Fibroblast of the aortic adventitia (primary cell): Measurements from ENCODE around the gene RAE1. TPM values are rescaled to one million over a fixed set of nuclear protein-coding genes. Genes with fewer than 3 reads are reported as not detected.

Experiments used
- DNase-seq: peaks from one replicate; pipeline ENCODE4 v3.0.0-alpha.2; 2010; ENCODE audit warnings: low read depth
- H3K4me3 ChIP-seq: 2 replicates; pipeline ENCODE4 v1.5.1; 2011; ENCODE audit warnings: low read depth, mild to moderate bottlenecking, control low read depth, low read length, moderate library complexity
- CTCF ChIP-seq: IDR thresholded peaks from 2 replicates; pipeline ENCODE4 v1.5.1; 2011; ENCODE audit warnings: mild to moderate bottlenecking, low read length, control low read depth, inconsistent platforms; ENCODE audit not compliant: insufficient read depth
- total RNA-seq: library from RNA; depleted of rRNA; stranded (reverse); fragments of >200 nt; gene quantifications from 2 replicates; pipeline ENCODE4 v1.2.3, GENCODE V29; 2012; ENCODE audit warnings: low replicate concordance

Gene RAE1
- total RNA-seq, 1 donor, result 24.8 TPM

DNA sequence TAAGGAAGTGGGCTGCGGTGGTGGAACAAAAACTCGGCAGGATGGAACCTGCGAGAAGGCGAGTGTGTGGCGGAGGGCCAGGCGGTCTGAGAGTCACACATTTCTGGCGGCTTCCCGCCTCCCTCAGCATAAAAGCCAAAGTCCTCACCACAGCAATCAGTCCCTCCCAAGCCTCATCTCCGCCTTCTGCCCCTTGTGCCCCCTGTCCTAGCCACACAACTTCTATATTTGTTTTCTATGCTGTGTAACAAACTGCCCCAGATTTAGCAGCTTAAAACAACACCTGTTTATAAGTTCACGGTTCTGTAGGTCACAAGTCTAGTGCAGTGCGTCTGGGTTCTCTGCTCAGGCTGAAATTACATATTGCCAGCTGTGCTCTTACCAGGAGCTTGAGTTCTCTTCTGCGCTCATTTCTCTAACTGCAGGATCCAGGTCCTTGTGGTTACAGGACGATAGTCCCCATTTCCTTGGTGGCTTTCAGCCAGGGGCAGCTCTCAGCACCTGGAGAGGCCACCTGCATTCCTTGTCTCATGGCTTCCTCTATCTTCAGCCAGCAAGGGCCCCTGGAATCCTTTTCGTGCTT, 33.2 kb upstream of the RAE1 start:
- TF ChIP-seq CTCF, result no peak
- no peak for DNase-seq
- no peak overlapping the region for H3K4me3 ChIP-seq

- DNase-seq, result no peak
- TF ChIP-seq CTCF, result no peak
- H3K4me3 ChIP-seq, result no peak overlapping the region
These were observed 31.5 kb upstream of the RAE1 start for GRCh38 chr20:57319584-57319983.

DNA sequence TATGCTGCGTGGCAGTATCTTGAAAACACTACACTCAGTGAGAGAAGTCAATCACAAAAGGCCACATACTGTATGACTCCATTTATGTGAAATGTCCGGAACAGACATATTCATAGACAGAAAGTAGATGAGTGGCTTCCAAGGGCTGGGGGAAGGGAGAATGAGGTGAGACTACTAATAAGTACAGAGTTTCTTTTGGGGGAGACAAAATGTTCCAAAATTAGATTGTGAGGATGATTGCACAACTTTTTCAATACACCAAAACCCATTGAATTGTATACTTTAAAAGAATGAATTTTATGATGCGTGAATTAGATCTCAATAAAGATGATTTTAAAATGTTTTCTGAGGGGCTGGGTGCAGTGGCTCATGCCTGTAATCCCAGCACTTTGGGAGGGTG, 30.7 kb upstream of the RAE1 start:
- no peak overlapping the region for H3K4me3 ChIP-seq
- no peak for DNase-seq
- no peak for TF ChIP-seq CTCF

- no peak for DNase-seq
- no peak overlapping the region for H3K4me3 ChIP-seq
These were observed 29.9 kb upstream of the RAE1 start for GRCh38 chr20:57321142-57321541.

DNA sequence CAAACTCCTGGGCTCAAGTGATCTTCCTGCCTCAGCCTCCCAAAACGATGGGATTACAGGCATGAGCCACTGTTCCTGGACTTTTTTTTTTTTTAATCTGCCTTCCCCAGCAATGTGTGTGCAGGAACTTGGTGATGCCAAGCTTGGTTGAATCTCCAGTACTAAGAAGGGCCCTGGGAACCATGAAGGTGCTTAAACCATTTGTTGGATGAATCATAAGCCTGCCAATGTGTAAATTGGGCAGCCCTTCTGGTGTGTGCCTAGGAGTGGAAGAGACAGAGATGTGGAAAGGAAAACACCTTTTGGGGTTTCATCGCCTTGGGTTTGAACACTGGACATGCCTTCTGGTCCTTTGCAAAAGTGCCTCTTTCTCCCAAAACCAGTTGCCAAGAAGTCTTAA, 28.6 kb upstream of the RAE1 start:
- no peak overlapping the region for H3K4me3 ChIP-seq
- DNase-seq, result no peak
- no peak for TF ChIP-seq CTCF

More at GRCh38 chr20:57321142-57321541, 29.9 kb upstream of the RAE1 start:
- TF ChIP-seq CTCF, result no peak

DNA sequence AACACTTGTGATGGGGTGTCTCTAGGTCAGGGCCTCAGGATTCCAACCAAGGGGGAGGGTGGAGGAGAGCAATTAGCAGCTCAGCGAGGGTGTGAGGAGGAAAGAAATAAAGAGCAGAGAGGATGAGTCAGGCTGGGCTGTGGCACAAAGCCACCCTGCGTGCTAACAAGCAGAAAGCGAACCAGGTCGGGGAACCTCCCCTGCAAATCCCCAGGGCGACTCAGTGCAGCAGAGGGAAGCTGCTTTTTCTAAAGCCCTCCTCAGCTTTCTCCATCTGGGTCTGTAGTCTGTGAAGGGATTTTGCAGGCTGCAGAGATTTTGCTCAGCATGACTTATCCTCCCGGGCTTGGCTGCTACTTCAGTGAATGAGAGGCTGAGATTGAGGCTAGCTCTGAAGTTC, 28.0 kb upstream of the RAE1 start:
- DNase-seq, result peak; percentile 56
- no peak for TF ChIP-seq CTCF
- no peak overlapping the region for H3K4me3 ChIP-seq
